ENCODE results near the gene GRK5.

GRCh38 chr10:119409385-119409784, 202.0 kb downstream of the GRK5 start:
- TF ChIP-seq POLR2AphosphoS5 (IDR thresholded peaks at IDR 0.05; ENCODE audit: low read depth, low read length) (no peak), CTCF (IDR thresholded peaks at IDR 0.05) (no peak)

Measured in Panc1 (cell line).